Endothelial cell of umbilical vein (primary cell): ENCODE measurements around the gene ELP4. TPM values are rescaled to one million over a fixed set of nuclear protein-coding genes. Genes with fewer than 3 reads are reported as not detected.

ENCODE experiments used
- BruUV-seq: library from RNA; stranded (reverse); fragments of 400-500 nt; replicated peaks from 2 replicates; lab custom pipeline; 2021; lab: Mats Ljungman, UMichigan
- CTCF ChIA-PET: fragments of 300-600, 350-600 bp; sonication (Branson Sonifier 250); formaldehyde crosslinking; loops from one replicate; lab custom pipeline; 2021; ENCODE audit warnings: antibody characterized with exemption, inconsistent platforms; lab: Charles Lee
- POLR2A ChIA-PET: fragments of 300-600, 350-600 bp; sonication (Branson Sonifier 250); formaldehyde crosslinking; loops from one replicate; lab custom pipeline; 2021; ENCODE audit warnings: antibody characterized with exemption, inconsistent platforms; lab: Charles Lee
- DNase-seq: peaks from one replicate; pipeline ENCODE4 v3.0.0-alpha.2; 2011; ENCODE audit warnings: low read depth, low spot score
- FAIRE-seq: peaks from 2 replicates; lab custom pipeline; 2011; peaks lifted over from hg19 to GRCh38; lab: Jason Lieb, UNC
- H2AFZ ChIP-seq: 2 replicates; pipeline ENCODE4 v1.6.0; 2012; ENCODE audit warnings: low read depth, low read length, control low read depth, inconsistent platforms
- H3K27ac ChIP-seq: 2 replicates; pipeline ENCODE4 v1.5.1; 2011; ENCODE audit warnings: low read depth, mild to moderate bottlenecking, control low read depth, low read length, moderate library complexity; ENCODE audit not compliant: insufficient read depth
- H3K27me3 ChIP-seq, 2 experiments: 2 replicates each; pipeline versions ENCODE4 v1.6.0 to v1.6.1; 2011; ENCODE audit warnings: low read length in 2 of 2, mixed read lengths in 1 of 2; ENCODE audit not compliant: control insufficient read depth in 2 of 2, insufficient read depth in 2 of 2
- H3K36me3 ChIP-seq, 2 experiments: 2 replicates in 1 of 2; 3 replicates in 1 of 2; pipeline ENCODE4 v1.5.1; 2011; ENCODE audit warnings: low read length in 2 of 2, mild to moderate bottlenecking in 1 of 2, moderate library complexity in 1 of 2; ENCODE audit not compliant: control insufficient read depth in 2 of 2, insufficient read depth in 2 of 2; ENCODE audit errors: extremely low read depth in 1 of 2
- H3K4me1 ChIP-seq: 3 replicates; pipeline ENCODE4 v1.5.1; 2011; ENCODE audit warnings: mild to moderate bottlenecking, low read length; ENCODE audit not compliant: control insufficient read depth, insufficient read depth; ENCODE audit errors: extremely low read depth
- H3K4me2 ChIP-seq: 2 replicates; pipeline ENCODE4 v1.6.1; 2011; ENCODE audit warnings: low read length, control low read depth, mixed read lengths; ENCODE audit not compliant: insufficient read depth
- H3K4me3 ChIP-seq, 3 experiments: fragments of 200-600 bp in 1 of 3; sonication (generic), shearing (Covaris generic) in 1 of 3; replicated peaks in 1 of 3; 2 replicates each; pipeline ENCODE4 v1.5.1; 2011 to 2016; ENCODE audit warnings: control low read depth in 3 of 3, low read length in 3 of 3, mild to moderate bottlenecking in 2 of 3, inconsistent platforms in 1 of 3, low read depth in 1 of 3, moderate library complexity in 1 of 3; ENCODE audit not compliant: insufficient read depth in 1 of 3
- H3K79me2 ChIP-seq: 2 replicates; pipeline ENCODE4 v1.6.0; 2012; ENCODE audit warnings: low read length, inconsistent platforms; ENCODE audit not compliant: control insufficient read depth, insufficient read depth
- H3K9ac ChIP-seq: replicated peaks from 2 replicates; pipeline ENCODE3; 2011; ENCODE audit warnings: low read length, control low read depth; ENCODE audit not compliant: insufficient read depth; ENCODE audit errors: extremely low read depth
- H3K9me1 ChIP-seq: replicated peaks from 3 replicates; pipeline ENCODE4 v1.6.0; 2011; ENCODE audit warnings: mild to moderate bottlenecking, low read length; ENCODE audit not compliant: control insufficient read depth, insufficient read depth; ENCODE audit errors: extremely low read depth
- H3K9me3 ChIP-seq: replicated peaks from 2 replicates; pipeline ENCODE4 v1.5.1; 2012; ENCODE audit warnings: low read length, inconsistent platforms; ENCODE audit not compliant: control insufficient read depth, insufficient read depth
- H4K20me1 ChIP-seq: replicated peaks from 2 replicates; pipeline ENCODE3; 2011; ENCODE audit warnings: mild to moderate bottlenecking, low read length; ENCODE audit not compliant: control insufficient read depth, insufficient read depth; ENCODE audit errors: extremely low read depth
- FOS ChIP-seq: IDR thresholded peaks from 2 replicates; pipeline ENCODE4 v1.6.1; 2011; ENCODE audit warnings: mild to moderate bottlenecking, low read length, moderate library complexity, borderline replicate concordance; ENCODE audit not compliant: insufficient read depth
- GATA2 ChIP-seq: IDR thresholded peaks from 2 replicates; pipeline ENCODE4 v1.7.0; 2011; ENCODE audit warnings: low read depth, mild to moderate bottlenecking, moderate library complexity, mixed read lengths, low read length; ENCODE audit not compliant: insufficient read length, insufficient read depth
- JUN ChIP-seq: IDR thresholded peaks from 2 replicates; pipeline ENCODE4 v1.6.1; 2011; ENCODE audit warnings: borderline replicate concordance, low read depth; ENCODE audit not compliant: insufficient read length, insufficient read depth
- MYC ChIP-seq: IDR thresholded peaks from one replicate; pipeline ENCODE4 v1.6.1; 2011; ENCODE audit warnings: mild to moderate bottlenecking, low read depth, low read length
- POLR2A ChIP-seq: IDR thresholded peaks from 2 replicates; pipeline ENCODE4 v1.6.1; 2012; ENCODE audit warnings: low read depth, mild to moderate bottlenecking, control low read depth, low read length
- POLR2AphosphoS5 ChIP-seq: IDR thresholded peaks from 2 replicates; pipeline ENCODE4 v1.6.1; 2012; ENCODE audit warnings: low read depth, mild to moderate bottlenecking, control low read depth, low read length, moderate library complexity; ENCODE audit not compliant: insufficient read depth
- dilution Hi-C: fragments of 300-500 bp; cut with MboI; formaldehyde crosslinking; loops from one replicate; pipeline ENCODE4 v1.15.0; 2019; ENCODE audit warnings: low sequenced_read_pairs; ENCODE audit not compliant: extremely low pct_ligation_motif_present
- intact Hi-C: fragments of 100-400 bp; cut with micrococcal nuclease; formaldehyde crosslinking; loops from one replicate; pipeline ENCODE4 v1.10.0; 2022
- polyA plus RNA-seq, 4 experiments: library from polyadenylated mRNA; depleted of rRNA in 3 of 4; stranded (reverse) in 3 of 4; unstranded in 1 of 4; fragments of >200 nt; gene quantifications; 2 replicates each; pipeline versions ENCODE4 v1.2.1 to v1.2.3, GENCODE V29; 2011 to 2012; ENCODE audit warnings: missing spikeins in 1 of 4
- total RNA-seq: library from RNA; stranded (reverse); gene quantifications from 2 replicates; pipeline ENCODE4 v1.2.3, GENCODE V29; 2021
- TF ChIP-seq, protein P1 (sequence below): IDR thresholded peaks from 2 replicates; pipeline ENCODE4 v1.6.1; 2011; ENCODE audit not compliant: insufficient read depth, insufficient read length
- TF ChIP-seq, protein P2 (sequence below), 2 donors: IDR thresholded peaks; 1 replicate in 1 of 2; 2 replicates in 1 of 2; pipeline ENCODE4 v1.5.1; 2011; ENCODE audit warnings: low read length in 2 of 2, mild to moderate bottlenecking in 2 of 2, moderate library complexity in 2 of 2, control low read depth in 1 of 2, inconsistent platforms in 1 of 2, low read depth in 1 of 2; ENCODE audit not compliant: insufficient read depth in 1 of 2; ENCODE audit errors: extremely low read depth in 1 of 2

ELP4 gene
- total and polyA plus RNA-seq, 2 donors (not counting 3 experiments of a cell fraction or from before 2014, with no cell fraction given): 11.6 to 16.3 TPM

DNA sequence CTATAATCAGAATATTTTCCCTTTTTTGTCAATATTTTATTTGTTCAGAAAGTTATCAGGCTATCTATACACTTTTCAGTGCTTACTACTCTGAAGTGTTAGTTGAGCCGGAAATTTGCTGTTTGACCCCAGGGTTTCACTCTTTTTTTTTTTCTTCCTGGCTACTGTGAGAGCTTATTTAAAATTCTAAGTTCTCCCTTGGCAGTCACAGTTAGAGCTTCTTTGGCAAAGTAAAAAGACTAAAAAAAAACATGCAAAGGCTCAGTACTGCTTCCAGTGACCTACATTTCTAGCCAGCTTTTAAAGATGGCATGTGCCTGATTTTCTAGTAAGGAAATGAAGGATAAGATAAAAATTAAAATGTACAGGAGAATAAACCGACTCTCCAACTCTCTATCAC, 48.4 kb downstream of the ELP4 start:
- FAIRE-seq: no peak
- no TSS peak for BruUV-seq
- TF ChIP-seq FOS (no peak), POLR2A (no peak), MYC (no peak), GATA2 (peak; percentile 31), JUN (no peak), POLR2AphosphoS5 (no peak)
- TF ChIP-seq, protein P1, sequence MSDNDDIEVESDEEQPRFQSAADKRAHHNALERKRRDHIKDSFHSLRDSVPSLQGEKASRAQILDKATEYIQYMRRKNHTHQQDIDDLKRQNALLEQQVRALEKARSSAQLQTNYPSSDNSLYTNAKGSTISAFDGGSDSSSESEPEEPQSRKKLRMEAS: no peak
- TF ChIP-seq, protein P2, sequence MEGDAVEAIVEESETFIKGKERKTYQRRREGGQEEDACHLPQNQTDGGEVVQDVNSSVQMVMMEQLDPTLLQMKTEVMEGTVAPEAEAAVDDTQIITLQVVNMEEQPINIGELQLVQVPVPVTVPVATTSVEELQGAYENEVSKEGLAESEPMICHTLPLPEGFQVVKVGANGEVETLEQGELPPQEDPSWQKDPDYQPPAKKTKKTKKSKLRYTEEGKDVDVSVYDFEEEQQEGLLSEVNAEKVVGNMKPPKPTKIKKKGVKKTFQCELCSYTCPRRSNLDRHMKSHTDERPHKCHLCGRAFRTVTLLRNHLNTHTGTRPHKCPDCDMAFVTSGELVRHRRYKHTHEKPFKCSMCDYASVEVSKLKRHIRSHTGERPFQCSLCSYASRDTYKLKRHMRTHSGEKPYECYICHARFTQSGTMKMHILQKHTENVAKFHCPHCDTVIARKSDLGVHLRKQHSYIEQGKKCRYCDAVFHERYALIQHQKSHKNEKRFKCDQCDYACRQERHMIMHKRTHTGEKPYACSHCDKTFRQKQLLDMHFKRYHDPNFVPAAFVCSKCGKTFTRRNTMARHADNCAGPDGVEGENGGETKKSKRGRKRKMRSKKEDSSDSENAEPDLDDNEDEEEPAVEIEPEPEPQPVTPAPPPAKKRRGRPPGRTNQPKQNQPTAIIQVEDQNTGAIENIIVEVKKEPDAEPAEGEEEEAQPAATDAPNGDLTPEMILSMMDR (IDR thresholded peaks at IDR 0.05; ENCODE audit: extremely low read depth in 1 of 2, insufficient read depth in 1 of 2, low read depth in 1 of 2, low read length in 2 of 2): no peak
- Histone ChIP-seq H4K20me1 (no peaks in the 10 kb centered on the region), H3K4me2 (peak overlapping the region; percentile 36), H3K4me1 (peaks cover 9% of the 10 kb centered on the region), H3K27me3 (no peaks in the 10 kb centered on the region), H3K27ac (no peak overlapping the region), H3K9me3 (no peaks in the 10 kb centered on the region), H3K4me3 (no peak overlapping the region), H3K9me1 (no peaks in the 10 kb centered on the region), H3K9ac (no peak overlapping the region), H2AFZ (no peak overlapping the region), H3K36me3 (no peaks in the 10 kb centered on the region), H3K79me2 (no peaks in the 10 kb centered on the region)
- intact Hi-C loops (no loop called here), dilution Hi-C loops (no loop called here)
- CTCF ChIA-PET: interaction anchor here (0.8 to 2.2 kb wide), 7 partner anchors 17 to 312 kb away, joined by 3 to 7 read pairs (median 3); no protein-coding TSS in a partner anchor
- DNase-seq: peak; percentile 84
- POLR2A ChIA-PET: no interaction called here
